ENCODE data around the gene DRAM2. TPM values are rescaled to one million over a fixed set of nuclear protein-coding genes. Genes with fewer than 3 reads are reported as not detected.

The DRAM2 gene
- total and polyA plus RNA-seq, 9 of the 15 experiments (the other 6 are each of a cell fraction or from before 2014, with no cell fraction given), result 29.0 to 161 (median 53.5) TPM

- TF ChIP-seq ZMIZ1 (IDR thresholded peaks at IDR 0.05; ENCODE audit: low read depth in 2 of 2, low read length in 2 of 2) (no peak), CGGBP1 (CRISPR knock-in tag; IDR thresholded peaks at IDR 0.05) (no peak), ARID2 (IDR thresholded peaks at IDR 0.05) (no peak), SMAD1 (IDR thresholded peaks at IDR 0.05; ENCODE audit: low read depth, low read length, partially characterized antibody) (no peak), USF2 (CRISPR knock-in tag; IDR thresholded peaks at IDR 0.05) (no peak), POLR2B (IDR thresholded peaks at IDR 0.05; ENCODE audit: low read depth, partially characterized antibody) (no peak), ELF2 (CRISPR knock-in tag; IDR thresholded peaks at IDR 0.05) (no peak), ZNF354B (CRISPR knock-in tag; IDR thresholded peaks at IDR 0.05) (no peak), ZKSCAN1 (IDR thresholded peaks at IDR 0.05; ENCODE audit: low read depth, low read length) (no peak), HOMEZ (CRISPR knock-in tag; IDR thresholded peaks at IDR 0.05) (no peak), MIER1 (IDR thresholded peaks at IDR 0.05; ENCODE audit: low read depth) (no peak), FOXM1 (IDR thresholded peaks at IDR 0.05; ENCODE audit: low read depth) (0 out of 2 replicates have a peak, but pooled peaks have one; percentile 9), FOXM1 (CRISPR knock-in tag; IDR thresholded peaks at IDR 0.05; ENCODE audit: low read depth) (no peak), HCFC1 (IDR thresholded peaks at IDR 0.05; ENCODE audit: low read depth, low read length) (no peak), XRCC5 (IDR thresholded peaks at IDR 0.05; ENCODE audit: low read depth, low read length) (no peak), ZNF592 (IDR thresholded peaks at IDR 0.05) (peak; percentile 64; the same call in 1 of the 2 replicates), IFI16 (CRISPR knock-in tag; IDR thresholded peaks at IDR 0.05) (no peak), NELFE (IDR thresholded peaks at IDR 0.05; ENCODE audit: insufficient read depth, insufficient read length) (no peak)
Observed at GRCh38 chr1:111139324-111139955, 453 bp downstream of the DRAM2 start (continued).

Measured in K562 (cell line).